BJ (cell line): ENCODE measurements around the gene ZNF791. TPM values are rescaled to one million over a fixed set of nuclear protein-coding genes. Genes with fewer than 3 reads are reported as not detected.
"Not testable (repeated sequence)": the region's sequence is repeated elsewhere in the genome, so short reads cannot be mapped to it uniquely, and the experiment has no call there.

ENCODE experiments used
- CTCF ChIA-PET: fragments of 350-600 bp; formaldehyde crosslinking; extraction: SDS; loops from one replicate; lab custom pipeline; 2021; ENCODE audit warnings: antibody characterized with exemption, inconsistent platforms; lab: Yijun Ruan, JAX
- POLR2A ChIA-PET: fragments of 300-600 bp; sonication (Branson Sonifier 250); formaldehyde crosslinking; extraction: SDS; loops from one replicate; lab custom pipeline; 2021; ENCODE audit warnings: antibody characterized with exemption; lab: Charles Lee
- DNase-seq: peaks from one replicate; pipeline ENCODE4 v3.0.0-alpha.2; 2011; ENCODE audit warnings: low read depth
- H3K27me3 ChIP-seq: 2 replicates; pipeline ENCODE4 v1.6.0; 2011; ENCODE audit warnings: low read length; ENCODE audit not compliant: control insufficient read depth, insufficient read depth
- H3K36me3 ChIP-seq: 2 replicates; pipeline ENCODE4 v1.5.1; 2011; ENCODE audit warnings: low read length; ENCODE audit not compliant: control insufficient read depth, insufficient read depth
- H3K4me3 ChIP-seq: 2 replicates; pipeline ENCODE4 v1.5.1; 2011; ENCODE audit warnings: low read depth, mild to moderate bottlenecking, control low read depth, low read length
- polyA plus RNA-seq: library from polyadenylated mRNA; depleted of rRNA; stranded (reverse); fragments of >200 nt; gene quantifications from 2 replicates; pipeline ENCODE4 v1.2.3, GENCODE V29; 2011
- TF ChIP-seq, protein P1 (sequence below): IDR thresholded peaks from 2 replicates; pipeline ENCODE4 v1.5.1; 2011; ENCODE audit warnings: low read depth, mild to moderate bottlenecking, control low read depth, inconsistent platforms, low read length, moderate library complexity; ENCODE audit not compliant: insufficient read depth

ZNF791 gene
- polyA plus RNA-seq, 1 experiment, result 7.7 TPM

GRCh38 chr19:12617646-12618045 is 6.9 kb downstream of the ZNF791 start:
- ChIA-PET POLR2A (no interaction called here), CTCF (no interaction called here)
- TF ChIP-seq, protein P1, sequence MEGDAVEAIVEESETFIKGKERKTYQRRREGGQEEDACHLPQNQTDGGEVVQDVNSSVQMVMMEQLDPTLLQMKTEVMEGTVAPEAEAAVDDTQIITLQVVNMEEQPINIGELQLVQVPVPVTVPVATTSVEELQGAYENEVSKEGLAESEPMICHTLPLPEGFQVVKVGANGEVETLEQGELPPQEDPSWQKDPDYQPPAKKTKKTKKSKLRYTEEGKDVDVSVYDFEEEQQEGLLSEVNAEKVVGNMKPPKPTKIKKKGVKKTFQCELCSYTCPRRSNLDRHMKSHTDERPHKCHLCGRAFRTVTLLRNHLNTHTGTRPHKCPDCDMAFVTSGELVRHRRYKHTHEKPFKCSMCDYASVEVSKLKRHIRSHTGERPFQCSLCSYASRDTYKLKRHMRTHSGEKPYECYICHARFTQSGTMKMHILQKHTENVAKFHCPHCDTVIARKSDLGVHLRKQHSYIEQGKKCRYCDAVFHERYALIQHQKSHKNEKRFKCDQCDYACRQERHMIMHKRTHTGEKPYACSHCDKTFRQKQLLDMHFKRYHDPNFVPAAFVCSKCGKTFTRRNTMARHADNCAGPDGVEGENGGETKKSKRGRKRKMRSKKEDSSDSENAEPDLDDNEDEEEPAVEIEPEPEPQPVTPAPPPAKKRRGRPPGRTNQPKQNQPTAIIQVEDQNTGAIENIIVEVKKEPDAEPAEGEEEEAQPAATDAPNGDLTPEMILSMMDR, result no peak
- Histone ChIP-seq H3K36me3 (peaks cover 5% of the 10 kb centered on the region), H3K27me3 (no peaks in the 10 kb centered on the region), H3K4me3 (no peak overlapping the region)
- DNase-seq, result no peak

DNA sequence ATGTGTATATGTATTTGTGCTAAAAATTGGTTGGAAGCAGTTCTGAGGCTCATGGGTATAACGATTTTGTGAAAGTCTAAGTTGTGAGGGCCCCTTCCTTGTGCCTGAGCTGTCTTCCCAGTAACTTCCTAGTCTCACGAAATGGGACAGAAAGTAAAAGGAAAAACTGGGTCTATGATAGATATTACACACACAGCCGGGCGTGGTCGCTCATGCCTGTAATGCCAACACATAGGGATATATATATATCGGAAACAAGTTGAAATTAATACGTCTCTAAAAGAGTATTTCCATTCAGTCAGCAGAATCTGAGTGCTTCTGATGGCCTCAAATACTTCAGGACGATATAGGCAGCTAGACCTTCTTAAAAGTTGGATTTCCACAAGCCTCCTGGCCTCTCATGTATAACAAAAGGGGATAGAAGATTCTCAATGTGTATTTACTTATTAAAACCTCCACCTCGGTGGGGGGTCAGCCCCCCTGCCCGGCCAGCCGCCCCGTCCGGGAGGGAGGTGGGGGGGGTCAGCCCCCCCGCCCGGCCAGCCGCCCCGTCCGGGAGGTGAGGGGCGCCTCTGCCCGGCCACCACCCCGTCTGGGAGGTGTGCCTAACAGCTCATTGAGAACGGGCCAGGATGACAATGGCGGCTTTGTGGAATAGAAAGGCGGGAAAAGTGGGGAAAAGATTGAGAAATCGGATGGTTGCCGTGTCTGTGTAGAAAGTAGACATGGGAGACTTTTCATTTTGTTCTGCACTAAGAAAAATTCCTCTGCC is 10.7 kb downstream of the ZNF791 start:
- CTCF ChIA-PET, H3K36me3 ChIP-seq, H3K27me3 ChIP-seq, POLR2A ChIA-PET, H3K4me3 ChIP-seq, DNase-seq: not testable (repeated sequence)

- TF ChIP-seq, protein P1, result no peak
- Histone ChIP-seq H3K4me3 (no peak overlapping the region), H3K27me3 (no peaks in the 10 kb centered on the region), H3K36me3 (peaks cover 19% of the 10 kb centered on the region)
- no peak for DNase-seq
- CTCF ChIA-PET, result interaction anchor here (0.7 to 2.7 kb wide), 3 partner anchors 12 to 194 kb away, joined by 3 to 8 read pairs (median 4); no protein-coding TSS in a partner anchor
- POLR2A ChIA-PET, result no interaction called here
Measured at GRCh38 chr19:12623361-12624031, 12.8 kb downstream of the ZNF791 start.

DNA sequence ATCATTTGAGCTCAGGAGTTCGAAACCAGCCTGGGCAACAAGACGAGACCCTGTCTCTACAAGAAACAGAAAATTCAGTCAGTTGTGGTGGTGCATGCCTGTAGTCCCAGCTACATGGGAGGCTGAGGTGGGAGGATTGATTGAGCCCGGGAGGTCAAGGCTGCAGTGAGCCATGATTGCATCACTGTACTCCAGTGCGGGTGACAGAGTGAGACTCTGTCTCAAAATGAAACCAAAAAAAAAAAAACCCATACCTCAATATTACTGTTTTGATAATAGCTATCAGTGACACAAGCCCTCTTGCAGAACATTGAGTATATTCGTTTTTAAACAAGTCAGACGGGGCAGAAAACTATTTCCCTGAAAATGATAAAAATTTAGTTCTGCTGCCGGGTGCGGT is 16.2 kb downstream of the ZNF791 start:
- peaks cover 23% of the 10 kb centered on the region for H3K36me3 ChIP-seq
- POLR2A ChIA-PET, result no interaction called here
- no peaks in the 10 kb centered on the region for H3K27me3 ChIP-seq
- TF ChIP-seq, protein P1, result no peak
- CTCF ChIA-PET, result interaction anchor here (0.6 kb wide), 1 partner anchor 136 kb away, joined by 3 read pairs; no protein-coding TSS in a partner anchor
- H3K4me3 ChIP-seq, result no peak overlapping the region
- no peak for DNase-seq

GRCh38 chr19:12628040-12629022 is 17.6 kb downstream of the ZNF791 start:
- ChIA-PET CTCF (no interaction called here), POLR2A (no interaction called here)
- H3K36me3 ChIP-seq, result peaks cover 23% of the 10 kb centered on the region
- no peaks in the 10 kb centered on the region for H3K27me3 ChIP-seq
- DNase-seq, result no peak
- H3K4me3 ChIP-seq, result no peak overlapping the region
- TF ChIP-seq, protein P1, result no peak
